Measurements from ENCODE around the gene TMSB15A. TPM values are rescaled to one million over a fixed set of nuclear protein-coding genes. Genes with fewer than 3 reads are reported as not detected.
"Not testable (repeated sequence)": the region's sequence is repeated elsewhere in the genome, so short reads cannot be mapped to it uniquely, and the experiment has no call there.

The TMSB15A gene
- total and polyA plus RNA-seq, 7 experiments from 2014 or later, result 0.46 TPM; not detected in 6

DNA sequence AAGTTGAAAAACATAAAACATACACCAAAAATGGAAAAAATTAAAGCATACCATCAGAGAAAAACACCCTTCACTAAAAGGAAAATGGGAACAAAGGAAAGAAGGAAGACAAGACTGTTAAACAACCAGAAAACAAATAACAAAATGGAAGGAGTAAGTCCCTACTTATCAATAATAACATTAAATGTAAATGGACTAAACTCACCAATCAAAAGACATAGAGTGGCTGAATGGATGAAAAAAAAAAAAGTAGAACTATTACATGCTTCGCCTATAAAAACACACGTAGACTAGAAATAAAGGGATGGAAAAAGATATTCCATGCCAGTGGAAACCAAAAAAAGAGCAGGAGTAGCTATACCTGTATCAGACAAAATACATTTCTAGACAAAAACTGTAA is 19.4 kb upstream of the TMSB15A start:
- no peak overlapping the region for H3K4me3 ChIP-seq (ENCODE audit: low read length)
- H3K4me1 ChIP-seq (ENCODE audit: control insufficient read depth in 2 of 2, insufficient read depth in 2 of 2, low read length in 2 of 2), result no peaks in the 10 kb centered on the region
- no peak for ATAC-seq
- peaks cover 0 to 17% (median 14%) of the 10 kb centered on the region in 5 donors for H3K27me3 Mint-ChIP-seq
- no peak overlapping the region for H3K27ac Mint-ChIP-seq
- H3K36me3 Mint-ChIP-seq, result no peaks in the 10 kb centered on the region
- no peaks in the 10 kb centered on the region for H3K4me1 Mint-ChIP-seq
- peaks cover 0 to 4% (median 0%) of the 10 kb centered on the region in 11 donors for H3K9me3 Mint-ChIP-seq
- CTCF ChIA-PET, result no interaction called here
- H3K4me3 Mint-ChIP-seq, result no peak overlapping the region
- no peak for DNase-seq
- POLR2A ChIA-PET, result no interaction called here
- H3K36me3 ChIP-seq (ENCODE audit: control insufficient read depth in 2 of 3, insufficient read depth in 3 of 3, low read length in 3 of 3), result no peaks in the 10 kb centered on the region
- H3K9me3 ChIP-seq (ENCODE audit: control insufficient read depth in 2 of 3, low read length in 3 of 3), result no peaks in the 10 kb centered on the region
- no peaks in the 10 kb centered on the region for H3K27me3 ChIP-seq (ENCODE audit: control insufficient read depth in 2 of 2, insufficient read depth in 2 of 2, low read length in 2 of 2)
- H3K27ac ChIP-seq (ENCODE audit: low read depth, low read length), result no peak overlapping the region
- intact Hi-C loops (cut with micrococcal nuclease), result no loop called here

DNA sequence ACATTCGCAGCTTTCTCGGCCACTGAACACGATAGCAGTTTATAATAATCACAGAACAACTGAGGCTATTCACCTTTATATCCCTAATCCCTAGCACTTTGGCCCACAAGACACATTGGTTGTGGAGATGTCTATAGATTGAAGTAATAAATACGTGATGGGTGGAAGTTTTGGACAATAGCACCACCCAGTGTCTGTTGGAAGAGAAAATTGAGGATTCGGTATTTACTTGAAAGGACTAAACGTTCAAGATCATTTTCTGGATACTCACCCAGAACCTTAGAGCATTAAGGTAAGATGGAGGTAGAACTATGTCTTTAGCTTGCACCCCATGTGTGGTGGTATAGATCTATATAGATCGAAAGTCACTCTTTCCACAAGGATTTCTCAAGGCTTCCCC is 787 bp upstream of the TMSB15A start:
- H3K4me1 ChIP-seq (ENCODE audit: control insufficient read depth in 2 of 2, insufficient read depth in 2 of 2, low read length in 2 of 2), result no peaks in the 10 kb centered on the region
- H3K4me3 ChIP-seq (ENCODE audit: low read length), result no peak overlapping the region
- Mint-ChIP-seq H3K36me3 (no peaks in the 10 kb centered on the region), H3K9me3 (no peaks in the 10 kb centered on the region), H3K4me1 (peaks cover 0 to 11% (median 0%) of the 10 kb centered on the region in 7 donors), H3K27me3 (peaks cover 29 to 48% (median 39%) of the 10 kb centered on the region in 5 donors), H3K4me3 (peak overlapping the region in 9 of 10 donors; percentile 39 to 86 (median 80)), H3K27ac (no peak overlapping the region)
- no peaks in the 10 kb centered on the region for H3K9me3 ChIP-seq (ENCODE audit: control insufficient read depth in 2 of 3, low read length in 3 of 3)
- ATAC-seq, result no peak
- intact Hi-C loops (cut with micrococcal nuclease), result loop anchor here (2.0 to 5.0 kb wide), 3 partner anchors 80 to 449 kb away; partner anchors contain the start of genes ARMCX5 (in 1 of the 2) and GPRASP1 (in 1 of the 2)
- DNase-seq, result no peak
- H3K27me3 ChIP-seq (ENCODE audit: control insufficient read depth in 2 of 2, insufficient read depth in 2 of 2, low read length in 2 of 2), result no peaks in the 10 kb centered on the region
- no peak overlapping the region for H3K27ac ChIP-seq (ENCODE audit: low read depth, low read length)
- H3K36me3 ChIP-seq (ENCODE audit: control insufficient read depth in 2 of 3, insufficient read depth in 3 of 3, low read length in 3 of 3), result no peaks in the 10 kb centered on the region
- CTCF ChIA-PET, result no interaction called here
- POLR2A ChIA-PET, result no interaction called here

DNA sequence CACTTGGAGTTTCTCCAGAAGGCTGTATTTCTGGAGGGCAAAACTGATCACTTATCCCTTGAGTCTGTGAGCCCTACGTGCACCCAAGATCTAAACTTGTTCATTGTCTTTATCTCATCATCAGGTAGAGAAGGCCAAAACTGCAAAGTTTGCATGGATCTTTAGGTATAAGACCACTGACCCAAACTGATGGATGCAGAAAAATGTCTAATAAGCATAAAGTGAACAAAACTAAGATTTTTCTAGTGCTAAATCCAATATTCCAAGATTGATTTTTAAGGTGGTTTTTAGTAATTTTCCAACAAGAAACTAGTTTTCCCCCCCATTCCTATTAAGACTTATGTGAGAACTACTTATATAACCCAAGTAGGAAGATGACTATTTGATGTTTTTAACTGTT is 2.0 kb downstream of the TMSB15A start:
- Histone ChIP-seq H3K4me3 (ENCODE audit: low read length) (no peak overlapping the region), H3K9me3 (ENCODE audit: control insufficient read depth in 2 of 3, low read length in 3 of 3) (no peaks in the 10 kb centered on the region), H3K27me3 (ENCODE audit: control insufficient read depth in 2 of 2, insufficient read depth in 2 of 2, low read length in 2 of 2) (no peaks in the 10 kb centered on the region), H3K36me3 (ENCODE audit: control insufficient read depth in 2 of 3, insufficient read depth in 3 of 3, low read length in 3 of 3) (no peaks in the 10 kb centered on the region), H3K27ac (ENCODE audit: low read depth, low read length) (no peak overlapping the region), H3K4me1 (ENCODE audit: control insufficient read depth in 2 of 2, insufficient read depth in 2 of 2, low read length in 2 of 2) (no peaks in the 10 kb centered on the region)
- Mint-ChIP-seq H3K27me3 (peaks cover 30 to 53% (median 42%) of the 10 kb centered on the region in 5 donors), H3K4me3 (no peak overlapping the region), H3K27ac (no peak overlapping the region), H3K4me1 (peaks cover 0 to 11% (median 0%) of the 10 kb centered on the region in 7 donors), H3K36me3 (no peaks in the 10 kb centered on the region), H3K9me3 (no peaks in the 10 kb centered on the region)
- ATAC-seq, result no peak
- intact Hi-C loops (cut with micrococcal nuclease), result no loop called here
- DNase-seq, result no peak
- CTCF ChIA-PET, result no interaction called here
- POLR2A ChIA-PET, result no interaction called here

DNA sequence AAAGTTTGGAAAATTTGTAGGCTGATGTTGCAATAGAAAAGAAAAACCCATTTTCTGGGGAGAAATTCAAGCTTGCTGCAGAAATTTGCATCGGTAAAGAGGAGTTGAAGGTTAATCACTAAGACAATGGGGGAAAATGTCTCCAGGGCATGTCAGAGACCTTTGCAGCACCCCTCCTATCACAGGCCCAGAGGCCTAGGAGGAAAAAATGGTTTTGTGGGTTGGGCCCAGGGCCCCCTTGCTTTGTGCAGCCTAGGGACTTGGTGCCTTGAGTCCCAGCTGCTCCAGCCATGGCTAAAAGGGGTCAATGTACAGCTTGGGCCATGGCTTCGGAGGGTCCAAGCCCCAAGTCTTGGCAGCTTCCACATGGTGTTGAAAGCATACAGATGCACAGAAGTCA is 17.8 kb downstream of the TMSB15A start:
- Mint-ChIP-seq H3K9me3 (peaks cover 0 to 24% (median 4%) of the 10 kb centered on the region in 11 donors), H3K36me3 (no peaks in the 10 kb centered on the region), H3K27ac (no peak overlapping the region), H3K4me1 (no peaks in the 10 kb centered on the region), H3K27me3 (peaks cover 0 to 5% (median 0%) of the 10 kb centered on the region in 5 donors), H3K4me3 (no peak overlapping the region)
- Histone ChIP-seq H3K27ac (ENCODE audit: low read depth, low read length) (no peak overlapping the region), H3K9me3 (ENCODE audit: control insufficient read depth in 2 of 3, low read length in 3 of 3) (no peaks in the 10 kb centered on the region), H3K36me3 (ENCODE audit: control insufficient read depth in 2 of 3, insufficient read depth in 3 of 3, low read length in 3 of 3) (no peaks in the 10 kb centered on the region), H3K4me3 (ENCODE audit: low read length) (no peak overlapping the region), H3K27me3 (ENCODE audit: control insufficient read depth in 2 of 2, insufficient read depth in 2 of 2, low read length in 2 of 2) (no peaks in the 10 kb centered on the region), H3K4me1 (ENCODE audit: control insufficient read depth in 2 of 2, insufficient read depth in 2 of 2, low read length in 2 of 2) (no peaks in the 10 kb centered on the region)
- POLR2A ChIA-PET, result no interaction called here
- no peak for ATAC-seq
- no peak for DNase-seq
- intact Hi-C loops (cut with micrococcal nuclease), result no loop called here
- CTCF ChIA-PET, result no interaction called here

DNA sequence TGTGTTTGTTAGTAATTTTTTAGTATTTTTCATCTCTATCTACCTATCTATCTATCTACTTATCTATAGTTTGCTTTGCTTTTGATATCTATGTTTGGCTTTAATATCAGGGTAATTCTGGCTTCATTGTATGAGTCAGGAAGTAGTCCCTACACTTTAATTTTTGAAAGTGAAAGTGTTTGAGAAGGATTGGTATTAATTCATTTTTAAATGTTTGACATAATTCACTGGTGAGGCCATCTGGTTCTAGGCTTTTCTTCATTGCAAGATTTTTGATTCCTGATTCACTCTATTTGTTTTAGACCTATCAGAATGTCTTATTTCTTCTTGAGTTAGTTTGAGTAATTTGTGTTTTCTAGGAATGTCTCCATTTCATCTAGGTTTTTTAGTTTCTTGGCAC is 24.8 kb downstream of the TMSB15A start:
- intact Hi-C loops (cut with micrococcal nuclease), result no loop called here
- no peaks in the 10 kb centered on the region for H3K27me3 ChIP-seq (ENCODE audit: control insufficient read depth in 2 of 2, insufficient read depth in 2 of 2, low read length in 2 of 2)
- CTCF ChIA-PET, result no interaction called here
- H3K27me3 Mint-ChIP-seq, result no peaks in the 10 kb centered on the region
- H3K4me3 Mint-ChIP-seq, result no peak overlapping the region
- peaks cover 0 to 13% (median 0%) of the 10 kb centered on the region in 11 donors for H3K9me3 Mint-ChIP-seq
- H3K4me3 ChIP-seq (ENCODE audit: low read length), result no peak overlapping the region
- no peaks in the 10 kb centered on the region for H3K9me3 ChIP-seq (ENCODE audit: control insufficient read depth in 2 of 3, low read length in 3 of 3)
- no peak overlapping the region for H3K27ac ChIP-seq (ENCODE audit: low read depth, low read length)
- POLR2A ChIA-PET, result no interaction called here
- H3K36me3 Mint-ChIP-seq, result no peaks in the 10 kb centered on the region
- no peaks in the 10 kb centered on the region for H3K4me1 ChIP-seq (ENCODE audit: control insufficient read depth in 2 of 2, insufficient read depth in 2 of 2, low read length in 2 of 2)
- no peaks in the 10 kb centered on the region for H3K36me3 ChIP-seq (ENCODE audit: control insufficient read depth in 2 of 3, insufficient read depth in 3 of 3, low read length in 3 of 3)
- ATAC-seq (no peak), DNase-seq (no peak)
- peaks cover 0 to 8% (median 0%) of the 10 kb centered on the region in 7 donors for H3K4me1 Mint-ChIP-seq
- H3K27ac Mint-ChIP-seq, result peak overlapping the region in 1 of 9 donors; percentile 53

DNA sequence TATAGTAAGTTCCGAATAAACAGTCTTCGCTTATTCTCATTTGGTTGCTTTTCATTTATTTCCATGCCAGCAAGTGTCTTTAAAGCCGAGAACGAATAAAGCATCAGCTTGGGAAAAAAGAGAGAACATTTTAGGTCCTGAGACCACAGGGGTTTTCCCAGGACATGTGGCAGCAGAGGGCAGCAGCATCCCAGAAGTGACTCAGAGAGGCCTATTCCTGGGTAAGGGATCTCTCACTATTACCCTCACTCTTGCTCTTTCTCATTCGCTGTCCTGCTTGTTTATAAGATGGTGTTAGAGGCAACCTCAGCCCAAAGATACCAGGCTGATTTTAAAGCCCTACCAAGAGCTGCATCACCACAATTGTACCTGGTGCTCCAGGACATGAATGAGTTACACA is 37.8 kb downstream of the TMSB15A start:
- H3K36me3 Mint-ChIP-seq; POLR2A ChIA-PET; CTCF ChIA-PET; H3K4me1 Mint-ChIP-seq; H3K27ac ChIP-seq (ENCODE audit: low read depth, low read length); H3K4me3 Mint-ChIP-seq; H3K4me3 ChIP-seq (ENCODE audit: low read length); H3K9me3 ChIP-seq (ENCODE audit: control insufficient read depth in 2 of 3, low read length in 3 of 3); H3K27me3 ChIP-seq (ENCODE audit: control insufficient read depth in 2 of 2, insufficient read depth in 2 of 2, low read length in 2 of 2); H3K36me3 ChIP-seq (ENCODE audit: control insufficient read depth in 2 of 3, insufficient read depth in 3 of 3, low read length in 3 of 3); H3K27me3 Mint-ChIP-seq; DNase-seq; ATAC-seq; H3K27ac Mint-ChIP-seq; H3K9me3 Mint-ChIP-seq; H3K4me1 ChIP-seq (ENCODE audit: control insufficient read depth in 2 of 2, insufficient read depth in 2 of 2, low read length in 2 of 2); intact Hi-C loops (cut with micrococcal nuclease): not testable (repeated sequence)

DNA sequence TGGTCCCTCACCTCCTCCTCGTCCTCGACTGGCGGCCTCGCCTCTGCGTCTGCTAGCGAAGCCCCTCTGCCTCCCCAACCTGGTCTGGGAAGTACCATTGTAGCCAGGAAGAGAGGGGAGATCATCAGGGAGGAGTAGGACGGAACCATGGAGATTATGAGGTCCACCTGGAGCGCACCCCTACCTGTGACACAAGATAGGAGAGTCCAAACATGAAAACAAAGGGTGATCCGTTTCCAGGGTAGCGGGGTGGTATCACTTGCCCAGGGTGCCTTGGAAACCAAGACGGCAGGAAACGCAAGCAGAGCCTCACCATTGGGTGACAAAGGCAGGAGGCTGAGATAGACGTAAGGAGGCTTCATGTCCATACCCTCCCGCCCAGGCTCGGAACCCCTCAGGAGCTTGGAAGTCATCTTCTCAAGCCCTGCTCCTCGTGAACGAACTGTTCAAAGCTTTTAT is 44.7 kb downstream of the TMSB15A start, which contains the start of gene TCP11X2:
Gene TCP11X2 (minus strand): TSS at position 51 of the 459 bp plus-strand sequence.
- intact Hi-C loops (cut with micrococcal nuclease); POLR2A ChIA-PET; H3K36me3 ChIP-seq (ENCODE audit: control insufficient read depth in 2 of 3, insufficient read depth in 3 of 3, low read length in 3 of 3); H3K27me3 Mint-ChIP-seq; H3K4me1 ChIP-seq (ENCODE audit: control insufficient read depth in 2 of 2, insufficient read depth in 2 of 2, low read length in 2 of 2); H3K9me3 ChIP-seq (ENCODE audit: control insufficient read depth in 2 of 3, low read length in 3 of 3); H3K27ac ChIP-seq (ENCODE audit: low read depth, low read length); H3K27ac Mint-ChIP-seq; H3K4me1 Mint-ChIP-seq; CTCF ChIA-PET; H3K9me3 Mint-ChIP-seq; DNase-seq; H3K4me3 ChIP-seq (ENCODE audit: low read length); H3K27me3 ChIP-seq (ENCODE audit: control insufficient read depth in 2 of 2, insufficient read depth in 2 of 2, low read length in 2 of 2); ATAC-seq; H3K36me3 Mint-ChIP-seq; H3K4me3 Mint-ChIP-seq: not testable (repeated sequence)
